GM23338 (cell line): ENCODE measurements around the gene UGT1A7. TPM values are rescaled to one million over a fixed set of nuclear protein-coding genes. Genes with fewer than 3 reads are reported as not detected.

Source experiments
- ATAC-seq: fragments of 200-7000 bp; cut with Tn5 transposase; 3 replicates; pipeline ENCODE4 v1.9.1; 2020
- DNase-seq: peaks from one replicate; pipeline ENCODE4 v3.0.0-alpha.2; 2015; ENCODE audit warnings: low spot score
- H2AFZ ChIP-seq: fragments of 200-600 bp; sonication (generic); 2 replicates; pipeline ENCODE4 v1.8.0; 2016; ENCODE audit warnings: antibody characterized with exemption, mild to moderate bottlenecking, moderate library complexity
- H3F3A ChIP-seq: fragments of 200-600 bp; sonication (generic); replicated peaks from 2 replicates; pipeline ENCODE4 v1.8.0; 2017; ENCODE audit warnings: antibody characterized with exemption, mixed run types, low read depth
- H3K27ac ChIP-seq: fragments of 200-600 bp; sonication (generic); 2 replicates; pipeline ENCODE4 v1.6.1; 2016; ENCODE audit warnings: low read depth
- H3K27me3 ChIP-seq: fragments of 200-600 bp; sonication (generic); 2 replicates; pipeline ENCODE4 v1.8.0; 2016; ENCODE audit warnings: mild to moderate bottlenecking, mixed run types, moderate library complexity; ENCODE audit not compliant: insufficient read depth
- H3K36me3 ChIP-seq: fragments of 200-600 bp; sonication (generic); 2 replicates; pipeline ENCODE4 v1.8.0; 2016; ENCODE audit warnings: mild to moderate bottlenecking; ENCODE audit not compliant: insufficient read depth
- H3K4me1 ChIP-seq: fragments of 200-600 bp; sonication (generic); 2 replicates; pipeline ENCODE4 v1.8.0; 2016; ENCODE audit warnings: mild to moderate bottlenecking, moderate library complexity; ENCODE audit not compliant: insufficient read depth
- H3K4me2 ChIP-seq: fragments of 200-600 bp; sonication (generic); 2 replicates; pipeline ENCODE4 v1.7.1; 2017; ENCODE audit warnings: mixed run types
- H3K4me3 ChIP-seq: fragments of 200-600 bp; sonication (generic); 2 replicates; pipeline ENCODE4 v1.6.1; 2016; ENCODE audit warnings: mixed run types
- H3K79me2 ChIP-seq: fragments of 200-600 bp; sonication (generic); replicated peaks from 2 replicates; pipeline ENCODE4 v1.8.0; 2017; ENCODE audit warnings: mild to moderate bottlenecking; ENCODE audit not compliant: insufficient read depth
- H3K9me2 ChIP-seq: fragments of 200-600 bp; sonication (generic); 2 replicates; pipeline ENCODE4 v1.8.0; 2017; ENCODE audit not compliant: insufficient read depth
- H4K20me1 ChIP-seq: fragments of 200-600 bp; sonication (generic); replicated peaks from 2 replicates; pipeline ENCODE4 v1.8.0; 2017; ENCODE audit warnings: mild to moderate bottlenecking; ENCODE audit not compliant: insufficient read depth
- H3K27ac Mint-ChIP-seq: 2 replicates; pipeline ENCODE4 v1.8.0; 2020; ENCODE audit warnings: inconsistent platforms, mild to moderate bottlenecking, moderate library complexity, mixed read lengths
- H3K27me3 Mint-ChIP-seq: 3 replicates; pipeline ENCODE4 v1.8.0; 2022; ENCODE audit warnings: low read depth, mild to moderate bottlenecking, moderate library complexity, mixed read lengths, inconsistent platforms; ENCODE audit not compliant: insufficient read depth, poor library complexity
- H3K36me3 Mint-ChIP-seq: 3 replicates; pipeline ENCODE4 v1.8.0; 2021; ENCODE audit warnings: low read depth, mild to moderate bottlenecking, inconsistent platforms, moderate library complexity, mixed read lengths
- H3K4me1 Mint-ChIP-seq: 3 replicates; pipeline ENCODE4 v1.8.0; 2020; ENCODE audit warnings: mild to moderate bottlenecking, inconsistent platforms, mixed read lengths
- H3K4me3 Mint-ChIP-seq: 3 replicates; pipeline ENCODE4 v1.8.0; 2021; ENCODE audit warnings: moderate library complexity, mild to moderate bottlenecking, inconsistent platforms, mixed read lengths
- H3K9me3 Mint-ChIP-seq: 3 replicates; pipeline ENCODE4 v1.8.0; 2020; ENCODE audit warnings: moderate library complexity, mild to moderate bottlenecking, inconsistent platforms, mixed read lengths
- CREB1 ChIP-seq: fragments of 250-450 bp; sonication (Bioruptor Pico); IDR thresholded peaks from 2 replicates; pipeline ENCODE4 v1.5.0; 2020; ENCODE audit warnings: low read depth, mild to moderate bottlenecking, moderate library complexity
- EZH2 ChIP-seq: fragments of 200-600 bp; sonication (generic); IDR thresholded peaks from one replicate; pipeline ENCODE4 v1.8.0; 2017; ENCODE audit warnings: antibody characterized with exemption, mild to moderate bottlenecking, low read depth; ENCODE audit not compliant: unreplicated experiment
- EZH2phosphoT487 ChIP-seq: fragments of 200-600 bp; sonication (generic); IDR thresholded peaks from one replicate; pipeline ENCODE4 v1.8.1; 2018; ENCODE audit warnings: antibody characterized with exemption; ENCODE audit not compliant: unreplicated experiment
- JUNB ChIP-seq: IDR thresholded peaks from one replicate; pipeline ENCODE4 v1.6.1; 2016; ENCODE audit warnings: antibody characterized with exemption; ENCODE audit not compliant: unreplicated experiment
- NANOG ChIP-seq: IDR thresholded peaks from 2 replicates; pipeline ENCODE4 v1.6.1; 2016; ENCODE audit warnings: antibody characterized with exemption, borderline replicate concordance
- POLR2AphosphoS5 ChIP-seq: IDR thresholded peaks from 2 replicates; pipeline ENCODE4 v1.6.1; 2016; ENCODE audit warnings: antibody characterized with exemption, low read depth
- STAT1 ChIP-seq: IDR thresholded peaks from one replicate; pipeline ENCODE4 v1.6.1; 2016; ENCODE audit warnings: antibody characterized with exemption; ENCODE audit not compliant: unreplicated experiment
- ZNF114 ChIP-seq: fragments of 250-450 bp; sonication (Bioruptor Pico); IDR thresholded peaks from 2 replicates; pipeline ENCODE4 v1.5.0; 2020; ENCODE audit warnings: mild to moderate bottlenecking, moderate library complexity
- ZNF331 ChIP-seq: fragments of 250-450 bp; sonication (Bioruptor Pico); IDR thresholded peaks from 2 replicates; pipeline ENCODE4 v1.5.0; 2020; ENCODE audit warnings: low read depth, mild to moderate bottlenecking, moderate library complexity
- polyA plus RNA-seq: library from polyadenylated mRNA; unstranded; fragments of >200 nt; fragmentation: Nextera tagmentation; extraction: Ambion mirVana; gene quantifications from 2 replicates; pipeline ENCODE4 v1.2.1, GENCODE V29; 2016
- total RNA-seq: library from RNA; depleted of rRNA; stranded (reverse); fragments of >200 nt; shearing (Covaris generic); gene quantifications from 2 replicates; pipeline ENCODE4 v1.2.3, GENCODE V29; 2014
- TF ChIP-seq, protein P1 (sequence below), 2 experiments: fragments of 200-600 bp in 1 of 2; sonication (generic) in 1 of 2; conservative IDR thresholded peaks; 2 replicates each; pipeline versions ENCODE4 v1.5.1 to v1.6.1; 2016 to 2017; ENCODE audit warnings: antibody characterized with exemption in 2 of 2, low read depth in 2 of 2, mild to moderate bottlenecking in 2 of 2, moderate library complexity in 1 of 2
- TF ChIP-seq, protein P2 (sequence below): IDR thresholded peaks from 2 replicates; pipeline ENCODE4 v1.6.1; 2016; ENCODE audit warnings: antibody characterized with exemption
- TF ChIP-seq, protein P3 (sequence below): fragments of 250-450 bp; sonication (Bioruptor Pico); IDR thresholded peaks from 2 replicates; pipeline ENCODE4 v1.5.0; 2020; ENCODE audit warnings: mild to moderate bottlenecking, moderate library complexity
- TF ChIP-seq, protein P4 (sequence below): IDR thresholded peaks from one replicate; pipeline ENCODE4 v1.6.1; 2018; ENCODE audit warnings: antibody characterized with exemption; ENCODE audit not compliant: unreplicated experiment

Gene UGT1A7
- total and polyA plus RNA-seq, 2 experiments from 2014 or later = not detected

DNA sequence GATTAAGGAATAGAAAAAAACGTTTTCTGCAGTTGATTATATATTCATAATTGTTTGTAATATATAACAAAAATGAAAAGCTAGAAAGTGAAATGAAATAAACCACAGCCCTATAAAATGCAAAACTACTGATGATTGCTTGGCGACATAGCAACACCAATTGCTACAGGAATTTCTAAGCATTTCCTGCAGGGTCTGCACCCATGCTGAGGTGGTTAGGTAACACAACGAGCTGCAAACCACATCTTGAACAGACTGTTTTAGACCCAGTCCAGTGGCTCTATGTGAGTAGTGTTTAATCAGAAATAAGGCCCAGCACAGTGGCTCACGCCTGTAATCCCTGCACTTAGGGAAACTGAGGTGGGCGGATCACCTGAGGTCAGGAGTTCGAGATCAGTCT, 27.2 kb upstream of the UGT1A7 start (continued):
- TF ChIP-seq, protein P1, sequence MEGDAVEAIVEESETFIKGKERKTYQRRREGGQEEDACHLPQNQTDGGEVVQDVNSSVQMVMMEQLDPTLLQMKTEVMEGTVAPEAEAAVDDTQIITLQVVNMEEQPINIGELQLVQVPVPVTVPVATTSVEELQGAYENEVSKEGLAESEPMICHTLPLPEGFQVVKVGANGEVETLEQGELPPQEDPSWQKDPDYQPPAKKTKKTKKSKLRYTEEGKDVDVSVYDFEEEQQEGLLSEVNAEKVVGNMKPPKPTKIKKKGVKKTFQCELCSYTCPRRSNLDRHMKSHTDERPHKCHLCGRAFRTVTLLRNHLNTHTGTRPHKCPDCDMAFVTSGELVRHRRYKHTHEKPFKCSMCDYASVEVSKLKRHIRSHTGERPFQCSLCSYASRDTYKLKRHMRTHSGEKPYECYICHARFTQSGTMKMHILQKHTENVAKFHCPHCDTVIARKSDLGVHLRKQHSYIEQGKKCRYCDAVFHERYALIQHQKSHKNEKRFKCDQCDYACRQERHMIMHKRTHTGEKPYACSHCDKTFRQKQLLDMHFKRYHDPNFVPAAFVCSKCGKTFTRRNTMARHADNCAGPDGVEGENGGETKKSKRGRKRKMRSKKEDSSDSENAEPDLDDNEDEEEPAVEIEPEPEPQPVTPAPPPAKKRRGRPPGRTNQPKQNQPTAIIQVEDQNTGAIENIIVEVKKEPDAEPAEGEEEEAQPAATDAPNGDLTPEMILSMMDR (conservative IDR thresholded peaks at IDR 0.05; ENCODE audit: low read depth in 2 of 2) = no peak

DNA sequence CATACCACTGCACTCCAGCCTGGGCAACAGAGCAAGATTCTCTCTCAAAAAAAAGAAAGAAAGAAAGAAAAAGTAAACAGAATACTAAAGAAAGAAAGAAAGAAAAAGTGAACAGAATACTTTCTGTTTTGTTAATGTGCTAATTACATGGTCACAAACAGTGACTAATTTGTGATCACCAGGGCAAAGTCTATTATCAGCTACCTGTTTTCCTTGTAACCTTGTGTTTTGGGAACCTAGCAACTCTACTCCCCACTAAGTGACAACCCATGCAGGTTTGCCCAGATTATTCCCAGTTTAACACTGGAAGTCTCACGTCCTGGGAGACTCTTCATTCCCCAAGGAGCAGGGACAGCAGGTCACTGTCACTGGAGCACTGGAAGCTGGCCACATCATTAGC, 26.7 kb upstream of the UGT1A7 start:
- Mint-ChIP-seq H3K9me3 (no peaks in the 10 kb centered on the region), H3K4me1 (no peaks in the 10 kb centered on the region), H3K27ac (no peak overlapping the region), H3K36me3 (no peaks in the 10 kb centered on the region), H3K27me3 (no peaks in the 10 kb centered on the region), H3K4me3 (no peak overlapping the region)
- Histone ChIP-seq H3K27ac (no peak overlapping the region), H3K4me2 (no peak overlapping the region), H4K20me1 (no peaks in the 10 kb centered on the region), H2AFZ (no peak overlapping the region), H3K27me3 (no peaks in the 10 kb centered on the region), H3F3A (no peaks in the 10 kb centered on the region), H3K79me2 (no peaks in the 10 kb centered on the region), H3K4me1 (no peaks in the 10 kb centered on the region), H3K4me3 (no peak overlapping the region), H3K36me3 (no peaks in the 10 kb centered on the region), H3K9me2 (no peaks in the 10 kb centered on the region)
- DNase-seq (no peak), ATAC-seq (no peak)
- TF ChIP-seq NANOG (no peak), ZNF331 (CRISPR knock-in tag) (no peak), ZNF114 (CRISPR knock-in tag) (no peak), EZH2 (no peak), POLR2AphosphoS5 (no peak), CREB1 (CRISPR knock-in tag) (no peak), JUNB (no peak), STAT1 (no peak), EZH2phosphoT487 (no peak)
- TF ChIP-seq, protein P2, sequence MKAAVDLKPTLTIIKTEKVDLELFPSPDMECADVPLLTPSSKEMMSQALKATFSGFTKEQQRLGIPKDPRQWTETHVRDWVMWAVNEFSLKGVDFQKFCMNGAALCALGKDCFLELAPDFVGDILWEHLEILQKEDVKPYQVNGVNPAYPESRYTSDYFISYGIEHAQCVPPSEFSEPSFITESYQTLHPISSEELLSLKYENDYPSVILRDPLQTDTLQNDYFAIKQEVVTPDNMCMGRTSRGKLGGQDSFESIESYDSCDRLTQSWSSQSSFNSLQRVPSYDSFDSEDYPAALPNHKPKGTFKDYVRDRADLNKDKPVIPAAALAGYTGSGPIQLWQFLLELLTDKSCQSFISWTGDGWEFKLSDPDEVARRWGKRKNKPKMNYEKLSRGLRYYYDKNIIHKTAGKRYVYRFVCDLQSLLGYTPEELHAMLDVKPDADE = no peak
- TF ChIP-seq, protein P3, sequence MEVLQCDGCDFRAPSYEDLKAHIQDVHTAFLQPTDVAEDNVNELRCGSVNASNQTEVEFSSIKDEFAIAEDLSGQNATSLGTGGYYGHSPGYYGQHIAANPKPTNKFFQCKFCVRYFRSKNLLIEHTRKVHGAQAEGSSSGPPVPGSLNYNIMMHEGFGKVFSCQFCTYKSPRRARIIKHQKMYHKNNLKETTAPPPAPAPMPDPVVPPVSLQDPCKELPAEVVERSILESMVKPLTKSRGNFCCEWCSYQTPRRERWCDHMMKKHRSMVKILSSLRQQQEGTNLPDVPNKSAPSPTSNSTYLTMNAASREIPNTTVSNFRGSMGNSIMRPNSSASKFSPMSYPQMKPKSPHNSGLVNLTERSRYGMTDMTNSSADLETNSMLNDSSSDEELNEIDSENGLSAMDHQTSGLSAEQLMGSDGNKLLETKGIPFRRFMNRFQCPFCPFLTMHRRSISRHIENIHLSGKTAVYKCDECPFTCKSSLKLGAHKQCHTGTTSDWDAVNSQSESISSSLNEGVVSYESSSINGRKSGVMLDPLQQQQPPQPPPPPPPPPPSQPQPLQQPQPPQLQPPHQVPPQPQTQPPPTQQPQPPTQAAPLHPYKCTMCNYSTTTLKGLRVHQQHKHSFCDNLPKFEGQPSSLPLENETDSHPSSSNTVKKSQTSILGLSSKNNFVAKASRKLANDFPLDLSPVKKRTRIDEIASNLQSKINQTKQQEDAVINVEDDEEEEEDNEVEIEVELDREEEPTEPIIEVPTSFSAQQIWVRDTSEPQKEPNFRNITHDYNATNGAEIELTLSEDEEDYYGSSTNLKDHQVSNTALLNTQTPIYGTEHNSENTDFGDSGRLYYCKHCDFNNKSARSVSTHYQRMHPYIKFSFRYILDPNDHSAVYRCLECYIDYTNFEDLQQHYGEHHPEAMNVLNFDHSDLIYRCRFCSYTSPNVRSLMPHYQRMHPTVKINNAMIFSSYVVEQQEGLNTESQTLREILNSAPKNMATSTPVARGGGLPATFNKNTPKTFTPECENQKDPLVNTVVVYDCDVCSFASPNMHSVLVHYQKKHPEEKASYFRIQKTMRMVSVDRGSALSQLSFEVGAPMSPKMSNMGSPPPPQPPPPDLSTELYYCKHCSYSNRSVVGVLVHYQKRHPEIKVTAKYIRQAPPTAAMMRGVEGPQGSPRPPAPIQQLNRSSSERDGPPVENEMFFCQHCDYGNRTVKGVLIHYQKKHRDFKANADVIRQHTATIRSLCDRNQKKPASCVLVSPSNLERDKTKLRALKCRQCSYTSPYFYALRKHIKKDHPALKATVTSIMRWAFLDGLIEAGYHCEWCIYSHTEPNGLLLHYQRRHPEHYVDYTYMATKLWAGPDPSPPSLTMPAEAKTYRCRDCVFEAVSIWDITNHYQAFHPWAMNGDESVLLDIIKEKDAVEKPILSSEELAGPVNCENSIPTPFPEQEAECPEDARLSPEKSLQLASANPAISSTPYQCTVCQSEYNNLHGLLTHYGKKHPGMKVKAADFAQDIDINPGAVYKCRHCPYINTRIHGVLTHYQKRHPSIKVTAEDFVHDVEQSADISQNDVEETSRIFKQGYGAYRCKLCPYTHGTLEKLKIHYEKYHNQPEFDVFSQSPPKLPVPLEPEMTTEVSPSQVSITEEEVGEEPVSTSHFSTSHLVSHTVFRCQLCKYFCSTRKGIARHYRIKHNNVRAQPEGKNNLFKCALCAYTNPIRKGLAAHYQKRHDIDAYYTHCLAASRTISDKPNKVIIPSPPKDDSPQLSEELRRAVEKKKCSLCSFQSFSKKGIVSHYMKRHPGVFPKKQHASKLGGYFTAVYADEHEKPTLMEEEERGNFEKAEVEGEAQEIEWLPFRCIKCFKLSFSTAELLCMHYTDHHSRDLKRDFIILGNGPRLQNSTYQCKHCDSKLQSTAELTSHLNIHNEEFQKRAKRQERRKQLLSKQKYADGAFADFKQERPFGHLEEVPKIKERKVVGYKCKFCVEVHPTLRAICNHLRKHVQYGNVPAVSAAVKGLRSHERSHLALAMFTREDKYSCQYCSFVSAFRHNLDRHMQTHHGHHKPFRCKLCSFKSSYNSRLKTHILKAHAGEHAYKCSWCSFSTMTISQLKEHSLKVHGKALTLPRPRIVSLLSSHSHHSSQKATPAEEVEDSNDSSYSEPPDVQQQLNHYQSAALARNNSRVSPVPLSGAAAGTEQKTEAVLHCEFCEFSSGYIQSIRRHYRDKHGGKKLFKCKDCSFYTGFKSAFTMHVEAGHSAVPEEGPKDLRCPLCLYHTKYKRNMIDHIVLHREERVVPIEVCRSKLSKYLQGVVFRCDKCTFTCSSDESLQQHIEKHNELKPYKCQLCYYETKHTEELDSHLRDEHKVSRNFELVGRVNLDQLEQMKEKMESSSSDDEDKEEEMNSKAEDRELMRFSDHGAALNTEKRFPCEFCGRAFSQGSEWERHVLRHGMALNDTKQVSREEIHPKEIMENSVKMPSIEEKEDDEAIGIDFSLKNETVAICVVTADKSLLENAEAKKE (CRISPR knock-in tag) = no peak
- TF ChIP-seq, protein P4, sequence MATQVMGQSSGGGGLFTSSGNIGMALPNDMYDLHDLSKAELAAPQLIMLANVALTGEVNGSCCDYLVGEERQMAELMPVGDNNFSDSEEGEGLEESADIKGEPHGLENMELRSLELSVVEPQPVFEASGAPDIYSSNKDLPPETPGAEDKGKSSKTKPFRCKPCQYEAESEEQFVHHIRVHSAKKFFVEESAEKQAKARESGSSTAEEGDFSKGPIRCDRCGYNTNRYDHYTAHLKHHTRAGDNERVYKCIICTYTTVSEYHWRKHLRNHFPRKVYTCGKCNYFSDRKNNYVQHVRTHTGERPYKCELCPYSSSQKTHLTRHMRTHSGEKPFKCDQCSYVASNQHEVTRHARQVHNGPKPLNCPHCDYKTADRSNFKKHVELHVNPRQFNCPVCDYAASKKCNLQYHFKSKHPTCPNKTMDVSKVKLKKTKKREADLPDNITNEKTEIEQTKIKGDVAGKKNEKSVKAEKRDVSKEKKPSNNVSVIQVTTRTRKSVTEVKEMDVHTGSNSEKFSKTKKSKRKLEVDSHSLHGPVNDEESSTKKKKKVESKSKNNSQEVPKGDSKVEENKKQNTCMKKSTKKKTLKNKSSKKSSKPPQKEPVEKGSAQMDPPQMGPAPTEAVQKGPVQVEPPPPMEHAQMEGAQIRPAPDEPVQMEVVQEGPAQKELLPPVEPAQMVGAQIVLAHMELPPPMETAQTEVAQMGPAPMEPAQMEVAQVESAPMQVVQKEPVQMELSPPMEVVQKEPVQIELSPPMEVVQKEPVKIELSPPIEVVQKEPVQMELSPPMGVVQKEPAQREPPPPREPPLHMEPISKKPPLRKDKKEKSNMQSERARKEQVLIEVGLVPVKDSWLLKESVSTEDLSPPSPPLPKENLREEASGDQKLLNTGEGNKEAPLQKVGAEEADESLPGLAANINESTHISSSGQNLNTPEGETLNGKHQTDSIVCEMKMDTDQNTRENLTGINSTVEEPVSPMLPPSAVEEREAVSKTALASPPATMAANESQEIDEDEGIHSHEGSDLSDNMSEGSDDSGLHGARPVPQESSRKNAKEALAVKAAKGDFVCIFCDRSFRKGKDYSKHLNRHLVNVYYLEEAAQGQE = no peak
